DMS 273 (cell line): ENCODE measurements around the gene MOSMO.

Source experiments
- DNase-seq: peaks from one replicate; lab custom pipeline; 2025; ENCODE audit not compliant: unreplicated experiment; lab: John Stamatoyannopoulos, UW

Gene MOSMO

GRCh38 chr16:22007509-22008214, at the start of gene MOSMO:
Gene MOSMO, plus strand, starts transcription at chr16:22008111. Its CDS starts 191 bp downstream, at chr16:22008302.
- peak; percentile 82 for DNase-seq

GRCh38 chr16:21959050-21959449, 48.9 kb upstream of the MOSMO start:
- no peak for DNase-seq

- DNase-seq: no peak
Observed at GRCh38 chr16:21962475-21962874, 45.4 kb upstream of the MOSMO start.

- DNase-seq: no peak
Observed at GRCh38 chr16:21963887-21964286, 44.0 kb upstream of the MOSMO start.

- no peak for DNase-seq
Observed at GRCh38 chr16:21964353-21964752, 43.6 kb upstream of the MOSMO start.

GRCh38 chr16:21971856-21972255, 36.1 kb upstream of the MOSMO start:
- DNase-seq: no peak

- DNase-seq: no peak
Observed at GRCh38 chr16:21973945-21974344, 34.0 kb upstream of the MOSMO start.

GRCh38 chr16:21980032-21980431, 27.9 kb upstream of the MOSMO start:
- no peak for DNase-seq

- no peak for DNase-seq
Observed at GRCh38 chr16:21982108-21982507, 25.8 kb upstream of the MOSMO start.

GRCh38 chr16:21984062-21984461, 23.8 kb upstream of the MOSMO start:
- no peak for DNase-seq

- no peak for DNase-seq
Observed at GRCh38 chr16:21985524-21985923, 22.4 kb upstream of the MOSMO start.

- DNase-seq: no peak
Observed at GRCh38 chr16:21986692-21987246, 21.1 kb upstream of the MOSMO start.

- no peak for DNase-seq
Observed at GRCh38 chr16:21987498-21987897, 20.4 kb upstream of the MOSMO start.

GRCh38 chr16:21989133-21989532, 18.8 kb upstream of the MOSMO start:
- no peak for DNase-seq

- no peak for DNase-seq
Observed at GRCh38 chr16:21989751-21990150, 18.2 kb upstream of the MOSMO start.

- DNase-seq: no peak
Observed at GRCh38 chr16:21990381-21990944, 17.4 kb upstream of the MOSMO start.

GRCh38 chr16:21991621-21992020, 16.3 kb upstream of the MOSMO start:
- DNase-seq: no peak

GRCh38 chr16:21994856-21995465, 12.9 kb upstream of the MOSMO start:
- no peak for DNase-seq

GRCh38 chr16:21996923-21997696, 10.8 kb upstream of the MOSMO start:
- DNase-seq: no peak

GRCh38 chr16:21997697-21998480, 10.0 kb upstream of the MOSMO start:
- no peak for DNase-seq

- DNase-seq: no peak
Observed at GRCh38 chr16:22001591-22001990, 6.3 kb upstream of the MOSMO start.
